A172 (cell line): Measurements from ENCODE around the gene SLC49A3. TPM values are rescaled to one million over a fixed set of nuclear protein-coding genes. Genes with fewer than 3 reads are reported as not detected.
"Not testable (repeated sequence)": the region's sequence is repeated elsewhere in the genome, so short reads cannot be mapped to it uniquely, and the experiment has no call there.

Experiments
- DNase-seq: peaks from one replicate; pipeline ENCODE4 v3.0.0-alpha.2; 2015; ENCODE audit warnings: low spot score
- total RNA-seq: library from RNA; depleted of rRNA; stranded (reverse); fragments of >200 nt; shearing (Covaris generic); gene quantifications from 2 replicates; pipeline ENCODE4 v1.2.3, GENCODE V29; 2014

SLC49A3 gene
- total RNA-seq, 1 experiment from 2014 or later: 0.81 TPM

- no peak for DNase-seq
Measured at GRCh38 chr4:722169-722725, 33.3 kb upstream of the SLC49A3 start.

- no peak for DNase-seq
Measured at GRCh38 chr4:721261-722168, 32.6 kb upstream of the SLC49A3 start.

- DNase-seq: no peak
Measured at GRCh38 chr4:720111-720860, 31.3 kb upstream of the SLC49A3 start.

- no peak for DNase-seq
Measured at GRCh38 chr4:718460-718859, 29.5 kb upstream of the SLC49A3 start.

GRCh38 chr4:717601-718320 is 28.8 kb upstream of the SLC49A3 start:
- DNase-seq: no peak

GRCh38 chr4:714087-714486 is 25.1 kb upstream of the SLC49A3 start:
- no peak for DNase-seq

- no peak for DNase-seq
Measured at GRCh38 chr4:712916-713632, 24.1 kb upstream of the SLC49A3 start.

GRCh38 chr4:712093-712492 is 23.1 kb upstream of the SLC49A3 start:
- no peak for DNase-seq

- DNase-seq: no peak
Measured at GRCh38 chr4:710916-711315, 22.0 kb upstream of the SLC49A3 start.

GRCh38 chr4:710116-710515 is 21.2 kb upstream of the SLC49A3 start:
- no peak for DNase-seq

- DNase-seq: no peak
Measured at GRCh38 chr4:709348-709747, 20.4 kb upstream of the SLC49A3 start.

- no peak for DNase-seq
Measured at GRCh38 chr4:708631-708933, 19.6 kb upstream of the SLC49A3 start.

GRCh38 chr4:707929-708630 is 19.1 kb upstream of the SLC49A3 start:
- DNase-seq: no peak

- DNase-seq: no peak
Measured at GRCh38 chr4:706834-707598, 18.1 kb upstream of the SLC49A3 start.

GRCh38 chr4:706083-706633 is 17.2 kb upstream of the SLC49A3 start:
- not testable (repeated sequence) for DNase-seq

- peak; percentile 72 for DNase-seq
Measured at GRCh38 chr4:705278-706082, 16.5 kb upstream of the SLC49A3 start, which contains the start of gene PCGF3. TSS of gene PCGF3 (plus strand) at chr4:705832. CDS start at chr4:733681, 27,849 bp downstream.

- DNase-seq: no peak
Measured at GRCh38 chr4:704971-705277, 16.0 kb upstream of the SLC49A3 start.

GRCh38 chr4:704198-704891 is 15.4 kb upstream of the SLC49A3 start:
- DNase-seq: no peak
